NCI-H748 (cell line): ENCODE data around the gene ACER1.

Experiments
- DNase-seq: peaks from one replicate; lab custom pipeline; 2025; ENCODE audit not compliant: unreplicated experiment; lab: John Stamatoyannopoulos, UW

ACER1 gene

GRCh38 chr19:6269101-6269886 is 64.1 kb downstream of the ACER1 start:
- no peak for DNase-seq

DNA sequence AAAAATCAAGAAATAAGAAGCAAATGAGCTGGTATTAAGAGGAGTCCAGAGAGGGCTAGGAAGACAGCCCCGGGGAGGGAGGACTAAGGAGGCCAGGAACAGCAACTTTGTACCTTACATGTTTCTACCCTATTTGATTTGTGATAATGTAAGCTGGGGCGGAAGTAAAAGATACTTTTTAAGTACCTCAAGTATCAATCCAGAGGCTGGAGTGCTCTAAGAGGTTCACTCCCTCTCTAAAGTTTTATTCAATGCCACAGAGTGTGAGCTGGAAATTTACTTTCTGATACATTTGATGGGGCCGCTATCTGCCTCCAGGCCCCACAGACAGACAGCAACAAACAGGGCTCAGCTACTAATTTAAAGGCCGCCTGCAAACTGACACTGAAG is 65.0 kb downstream of the ACER1 start:
- no peak for DNase-seq

GRCh38 chr19:6267552-6268381 is 65.6 kb downstream of the ACER1 start:
- no peak for DNase-seq

GRCh38 chr19:6264803-6265202 is 68.6 kb downstream of the ACER1 start:
- DNase-seq: no peak

DNA sequence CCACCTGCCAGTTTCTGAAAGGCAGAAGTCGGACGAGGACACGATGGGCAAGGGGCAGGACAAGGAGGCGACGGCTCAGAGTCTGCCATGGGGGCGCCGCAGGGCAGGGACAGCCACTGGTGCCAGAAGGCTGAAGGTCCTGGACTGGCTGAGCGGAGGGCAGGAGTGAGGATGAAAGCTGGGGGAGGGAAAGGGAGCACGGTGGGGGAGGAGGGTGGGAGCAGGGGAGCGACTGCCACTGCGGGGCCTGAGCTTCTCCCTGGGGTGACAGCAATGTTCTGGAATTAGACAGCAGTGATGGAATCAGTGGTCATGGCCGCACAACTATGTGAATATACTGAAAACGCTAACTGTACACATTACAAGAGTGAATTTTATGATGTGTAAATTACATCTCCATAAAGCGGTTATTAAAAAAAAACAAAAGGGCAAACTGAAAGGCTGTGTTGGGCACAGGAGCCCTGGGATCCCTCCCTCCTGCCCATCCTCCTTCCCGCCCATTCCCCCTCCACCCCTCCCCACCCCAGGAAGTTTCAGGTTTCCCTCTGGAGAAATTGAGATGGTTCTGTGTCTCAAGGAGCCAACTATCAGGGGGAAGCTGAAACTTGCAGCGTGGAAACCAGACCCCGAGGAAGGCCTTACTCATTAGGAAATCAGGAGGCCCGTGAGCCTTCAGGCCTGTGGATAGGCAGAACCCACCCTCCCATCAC is 69.5 kb downstream of the ACER1 start:
- DNase-seq: no peak

- DNase-seq: no peak
Measured at GRCh38 chr19:6263306-6263705, 70.1 kb downstream of the ACER1 start.

GRCh38 chr19:6262519-6262918 is 70.9 kb downstream of the ACER1 start:
- no peak for DNase-seq

DNA sequence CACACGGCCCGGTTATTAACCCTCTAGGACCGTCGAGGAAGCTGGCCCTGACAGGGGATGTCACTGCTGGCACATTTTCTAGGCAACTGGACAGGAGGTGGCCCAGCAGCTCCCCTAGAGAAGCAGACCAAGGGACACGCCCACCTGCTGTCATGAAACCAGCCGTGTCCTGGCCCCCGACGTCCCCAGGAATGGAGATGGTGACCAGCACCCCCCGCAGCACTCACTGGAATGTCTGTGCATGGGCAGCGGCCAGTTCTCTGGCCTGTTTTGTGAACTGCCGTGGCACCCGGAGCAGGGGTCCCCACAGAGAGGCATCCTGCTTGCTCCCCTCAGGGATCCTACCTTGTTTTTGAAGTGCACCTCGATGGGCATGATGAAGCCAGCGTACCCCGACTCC is 71.5 kb downstream of the ACER1 start:
- DNase-seq: no peak

- peak; percentile 0 for DNase-seq
Measured at GRCh38 chr19:6260912-6261650, 72.3 kb downstream of the ACER1 start.

GRCh38 chr19:6260376-6260775 is 73.0 kb downstream of the ACER1 start:
- no peak for DNase-seq

- DNase-seq: no peak
Measured at GRCh38 chr19:6259312-6259861, 74.0 kb downstream of the ACER1 start.

GRCh38 chr19:6258812-6259311 is 74.5 kb downstream of the ACER1 start:
- no peak for DNase-seq
